Gastrocnemius medialis (tissue), 4 donors: Measurements from ENCODE around the gene TLE5.

ENCODE experiments used
- POLR2A ChIP-seq, 2 donors: fragments of 450-650 bp; IDR thresholded peaks; one replicate each; pipeline ENCODE4 v1.6.1; 2017; ENCODE audit warnings: antibody characterized with exemption in 2 of 2, mild to moderate bottlenecking in 2 of 2, moderate library complexity in 2 of 2
- TF ChIP-seq, protein P1 (sequence below), 5 experiments: fragments of 450-650 bp in 3 of 5; fragments of 200-600 bp in 2 of 5; sonication (generic) in 2 of 5; IDR thresholded peaks in 4 of 5; conservative IDR thresholded peaks in 1 of 5; 1 replicate in 4 of 5; 2 replicates in 1 of 5; pipeline ENCODE4 v1.5.1; 2016 to 2019; ENCODE audit warnings: antibody characterized with exemption in 5 of 5, mild to moderate bottlenecking in 3 of 5, moderate library complexity in 3 of 5

DNA sequence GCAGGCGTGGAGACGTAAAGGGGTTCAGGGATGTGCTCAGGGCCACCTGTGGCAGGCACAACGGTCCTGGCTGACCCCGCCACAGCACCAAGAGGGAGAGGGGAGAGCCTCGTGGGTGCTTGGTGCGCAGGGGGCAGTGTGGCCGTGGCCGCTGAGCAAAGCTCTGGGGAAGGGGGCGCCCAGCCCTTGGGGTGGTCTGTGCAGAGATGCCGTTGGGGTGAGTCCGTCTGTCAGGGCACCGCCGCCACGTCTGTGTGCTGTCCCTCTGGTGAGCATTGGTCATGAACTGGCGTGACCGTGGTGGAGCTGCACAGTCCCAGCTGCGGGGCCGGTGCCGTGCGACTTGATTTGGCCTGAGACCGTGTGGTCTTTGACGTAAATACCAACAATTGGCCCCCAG, 47.2 kb upstream of the TLE5 start:
- TF ChIP-seq, protein P1, sequence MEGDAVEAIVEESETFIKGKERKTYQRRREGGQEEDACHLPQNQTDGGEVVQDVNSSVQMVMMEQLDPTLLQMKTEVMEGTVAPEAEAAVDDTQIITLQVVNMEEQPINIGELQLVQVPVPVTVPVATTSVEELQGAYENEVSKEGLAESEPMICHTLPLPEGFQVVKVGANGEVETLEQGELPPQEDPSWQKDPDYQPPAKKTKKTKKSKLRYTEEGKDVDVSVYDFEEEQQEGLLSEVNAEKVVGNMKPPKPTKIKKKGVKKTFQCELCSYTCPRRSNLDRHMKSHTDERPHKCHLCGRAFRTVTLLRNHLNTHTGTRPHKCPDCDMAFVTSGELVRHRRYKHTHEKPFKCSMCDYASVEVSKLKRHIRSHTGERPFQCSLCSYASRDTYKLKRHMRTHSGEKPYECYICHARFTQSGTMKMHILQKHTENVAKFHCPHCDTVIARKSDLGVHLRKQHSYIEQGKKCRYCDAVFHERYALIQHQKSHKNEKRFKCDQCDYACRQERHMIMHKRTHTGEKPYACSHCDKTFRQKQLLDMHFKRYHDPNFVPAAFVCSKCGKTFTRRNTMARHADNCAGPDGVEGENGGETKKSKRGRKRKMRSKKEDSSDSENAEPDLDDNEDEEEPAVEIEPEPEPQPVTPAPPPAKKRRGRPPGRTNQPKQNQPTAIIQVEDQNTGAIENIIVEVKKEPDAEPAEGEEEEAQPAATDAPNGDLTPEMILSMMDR (IDR thresholded peaks at IDR 0.05 in 4 of 5, conservative IDR thresholded peaks at IDR 0.05 in 1 of 5): no peak
- no peak for TF ChIP-seq POLR2A (IDR thresholded peaks at IDR 0.05)
